Glomerular endothelial cell (primary cell): ENCODE measurements around the gene RIMS1. TPM values are rescaled to one million over a fixed set of nuclear protein-coding genes. Genes with fewer than 3 reads are reported as not detected.

ENCODE experiments used
- DNase-seq: peaks from one replicate; pipeline ENCODE4 v3.0.0-alpha.2; 2011; ENCODE audit warnings: low read depth, low spot score; ENCODE audit errors: extremely low read depth
- total RNA-seq: library from RNA; depleted of rRNA; stranded (reverse); fragments of >200 nt; gene quantifications from 2 replicates; pipeline ENCODE4 v1.2.3, GENCODE V29; 2015

The RIMS1 gene
- total RNA-seq, 1 donor from 2014 or later: 0.64 TPM

GRCh38 chr6:72083976-72084375, 197.6 kb downstream of the RIMS1 start:
- no peak for DNase-seq

DNA sequence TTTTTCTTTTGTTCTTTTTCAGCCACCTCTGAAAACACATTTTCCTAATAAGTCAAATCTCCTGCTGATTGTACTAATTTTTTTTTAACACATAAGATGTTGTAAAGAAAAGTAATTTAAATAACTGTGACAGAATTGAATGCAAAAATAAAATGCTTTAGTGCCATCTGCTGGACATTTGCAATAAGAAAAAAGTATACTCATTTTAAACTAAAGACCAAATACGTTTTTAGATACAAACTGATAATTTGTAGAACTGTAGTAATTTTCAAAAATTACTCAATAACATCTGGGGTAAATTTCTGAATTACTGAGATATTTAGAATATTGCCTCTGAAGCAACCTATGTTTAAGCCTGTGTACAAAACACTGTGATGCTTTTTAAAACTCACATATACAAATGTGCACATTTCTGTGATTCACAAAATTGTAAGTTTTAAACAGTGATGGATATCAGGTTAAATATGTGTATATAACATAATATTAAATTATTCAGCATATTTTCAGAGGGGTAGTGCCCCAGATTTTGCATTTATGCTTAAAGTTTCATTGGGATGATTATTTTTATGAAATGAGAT, 198.7 kb downstream of the RIMS1 start:
- DNase-seq: peak; percentile 12

GRCh38 chr6:72094506-72094905, 208.2 kb downstream of the RIMS1 start:
- no peak for DNase-seq

DNA sequence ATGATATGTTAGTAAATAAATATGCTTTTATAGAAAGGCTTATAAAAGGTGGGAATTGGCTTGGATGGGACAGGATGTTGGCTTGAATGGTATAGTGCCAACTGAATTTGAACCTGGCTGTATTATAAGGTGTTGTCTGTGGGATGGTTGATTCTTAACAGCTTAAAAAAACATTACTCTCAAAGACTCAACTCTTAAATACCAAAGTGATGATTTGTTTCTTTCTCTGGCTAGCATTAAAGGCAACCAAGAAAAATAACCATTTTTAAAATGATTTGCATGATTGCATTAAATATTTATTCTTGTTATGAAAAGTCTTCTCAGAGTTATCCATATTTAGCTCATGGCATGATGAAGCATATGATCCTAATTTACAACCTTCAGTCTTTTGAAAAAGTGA, 216.2 kb downstream of the RIMS1 start:
- DNase-seq: no peak

GRCh38 chr6:72111611-72112010, 225.3 kb downstream of the RIMS1 start:
- DNase-seq: no peak

GRCh38 chr6:72130327-72130726, 244.0 kb downstream of the RIMS1 start:
- DNase-seq: no peak

GRCh38 chr6:72132427-72132826, 246.1 kb downstream of the RIMS1 start:
- DNase-seq: no peak

GRCh38 chr6:72132851-72133250, 246.5 kb downstream of the RIMS1 start:
- no peak for DNase-seq

DNA sequence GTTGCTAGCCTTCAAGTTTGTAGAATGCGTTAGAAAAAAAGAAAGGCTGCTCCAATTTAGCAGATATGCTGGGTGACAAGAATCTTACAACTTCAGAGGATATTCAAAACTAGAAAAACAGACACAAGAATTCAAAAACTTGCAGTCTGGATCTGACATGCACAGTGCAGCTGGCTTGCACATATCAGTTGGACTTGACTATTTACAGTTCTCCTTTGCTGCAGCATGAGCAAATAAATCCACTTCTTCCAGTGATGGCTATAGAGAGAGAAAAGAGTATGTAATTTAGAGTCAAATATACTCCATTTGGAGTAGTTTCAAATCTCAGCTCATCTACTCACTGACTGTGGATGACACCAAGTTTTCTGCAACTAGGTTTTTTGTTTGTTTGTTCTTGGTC, 247.0 kb downstream of the RIMS1 start:
- no peak for DNase-seq

DNA sequence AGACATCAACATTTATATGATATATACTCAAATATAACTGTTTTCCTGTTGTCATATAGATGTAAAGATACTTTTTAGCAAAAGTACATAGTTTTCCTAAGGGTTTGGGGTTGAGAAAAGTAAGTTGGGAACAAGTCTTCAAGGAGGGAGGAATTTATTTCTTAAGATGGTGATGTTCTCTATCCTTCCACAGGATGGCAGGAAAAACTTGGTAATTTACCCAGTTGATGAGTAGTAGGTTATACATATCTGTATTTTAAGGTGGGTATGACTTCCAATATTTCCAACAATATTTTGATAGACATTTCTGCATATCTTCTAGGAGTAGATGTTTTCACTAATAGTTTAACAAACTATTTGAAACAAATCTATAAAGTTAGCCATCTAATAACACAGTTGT, 254.4 kb downstream of the RIMS1 start:
- no peak for DNase-seq

GRCh38 chr6:72149715-72150114, 263.4 kb downstream of the RIMS1 start:
- no peak for DNase-seq

- no peak for DNase-seq
Observed at GRCh38 chr6:72151742-72152141, 265.4 kb downstream of the RIMS1 start.

DNA sequence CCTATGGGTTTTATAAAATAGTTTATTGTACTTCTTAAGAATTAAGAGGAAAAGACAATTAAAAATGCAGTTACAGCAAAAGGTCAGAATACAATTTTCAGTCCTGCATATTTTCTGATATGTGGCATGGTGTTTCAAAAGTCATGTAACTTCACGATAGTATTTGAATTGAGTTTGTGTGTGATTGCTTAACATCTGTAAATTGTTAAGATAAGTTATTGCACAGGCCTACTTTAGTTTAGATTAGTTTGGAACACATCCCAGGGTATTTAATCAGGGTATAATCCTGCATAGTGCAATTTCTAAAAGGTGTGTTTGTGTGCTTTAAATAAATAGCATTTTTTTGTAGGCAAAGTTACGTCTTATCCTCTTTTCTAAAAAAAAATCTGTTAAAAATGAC, 289.6 kb downstream of the RIMS1 start:
- DNase-seq: no peak

GRCh38 chr6:72182337-72183246, 296.2 kb downstream of the RIMS1 start:
- DNase-seq: no peak

GRCh38 chr6:72203983-72204382, 317.6 kb downstream of the RIMS1 start:
- no peak for DNase-seq

DNA sequence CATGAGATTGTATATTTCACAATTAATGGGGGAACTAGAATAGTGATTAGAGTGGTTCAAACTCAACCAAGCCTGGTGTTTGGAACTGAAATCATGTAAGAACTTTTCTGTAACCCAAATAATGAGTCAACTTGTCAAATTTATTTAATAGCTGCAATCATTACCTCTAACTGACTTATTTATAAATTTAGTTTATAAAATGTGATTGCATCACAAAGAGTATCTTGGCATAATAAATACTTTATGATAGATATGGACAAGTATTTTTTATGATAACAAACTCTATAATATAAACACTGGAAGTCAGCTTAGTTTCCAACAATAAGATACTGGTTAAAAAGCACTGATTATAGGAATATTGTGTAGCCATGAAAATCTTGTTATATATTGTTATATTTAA, 319.1 kb downstream of the RIMS1 start:
- DNase-seq: no peak

DNA sequence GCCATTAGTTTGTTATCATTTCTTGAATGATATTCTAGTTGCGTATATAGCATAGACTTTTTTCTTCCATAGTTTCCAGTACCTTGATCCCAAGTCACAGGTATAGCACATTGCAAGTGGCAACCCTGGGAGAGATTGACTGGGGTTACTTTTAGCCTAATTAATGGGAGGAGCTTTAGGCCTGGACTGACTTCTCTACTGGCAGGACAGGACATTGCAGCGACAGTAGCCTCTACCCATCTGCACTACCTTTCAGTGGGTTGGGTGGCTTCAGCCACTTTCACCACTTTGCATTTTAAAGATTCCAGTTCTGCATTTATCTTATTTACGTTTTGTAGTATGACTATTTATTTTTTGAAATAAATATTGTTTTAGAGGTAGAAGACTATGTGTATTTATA, 320.3 kb downstream of the RIMS1 start:
- no peak for DNase-seq

DNA sequence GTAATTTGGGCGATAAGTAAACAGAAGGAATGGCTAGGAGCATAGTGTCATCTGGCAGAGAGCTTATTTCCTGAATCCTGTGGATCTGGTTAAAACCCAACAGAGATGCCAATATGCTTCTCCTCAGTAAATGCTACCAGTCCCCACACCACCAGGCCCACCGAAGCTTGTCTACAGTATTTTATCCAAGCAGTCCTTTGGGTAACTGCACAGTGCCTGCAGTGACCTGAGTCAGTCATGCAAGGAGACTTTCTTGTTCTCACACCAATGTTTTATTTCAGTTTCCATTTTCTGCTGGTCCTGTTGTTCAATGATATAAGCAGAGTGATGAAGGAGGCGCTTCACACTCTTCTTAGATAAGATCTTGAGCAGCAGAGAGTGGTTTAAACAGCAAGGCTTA, 326.3 kb downstream of the RIMS1 start:
- no peak for DNase-seq

DNA sequence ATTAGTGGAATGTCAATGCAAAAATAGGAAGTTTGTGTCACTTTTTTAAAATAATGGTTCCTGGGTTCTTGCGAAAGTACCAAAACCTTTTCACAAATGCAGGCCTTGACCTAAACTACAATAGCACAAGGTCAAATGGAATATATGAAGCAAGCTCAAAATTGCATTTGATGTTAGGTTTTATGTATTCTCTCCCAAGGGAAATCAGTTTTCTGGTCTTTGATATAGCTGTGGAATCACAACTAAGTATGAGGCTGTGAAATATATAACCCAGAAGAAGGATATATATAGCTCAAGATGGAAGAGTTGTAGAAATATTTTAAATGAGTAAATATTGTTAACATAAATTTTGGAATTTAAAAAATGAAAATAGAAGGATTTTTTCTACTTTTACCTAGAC, 327.3 kb downstream of the RIMS1 start:
- no peak for DNase-seq

- no peak for DNase-seq
Observed at GRCh38 chr6:72216222-72217068, 330.1 kb downstream of the RIMS1 start.

GRCh38 chr6:72217626-72218025, 331.3 kb downstream of the RIMS1 start:
- DNase-seq: no peak
